ENCODE data around the gene COL12A1.

DNA sequence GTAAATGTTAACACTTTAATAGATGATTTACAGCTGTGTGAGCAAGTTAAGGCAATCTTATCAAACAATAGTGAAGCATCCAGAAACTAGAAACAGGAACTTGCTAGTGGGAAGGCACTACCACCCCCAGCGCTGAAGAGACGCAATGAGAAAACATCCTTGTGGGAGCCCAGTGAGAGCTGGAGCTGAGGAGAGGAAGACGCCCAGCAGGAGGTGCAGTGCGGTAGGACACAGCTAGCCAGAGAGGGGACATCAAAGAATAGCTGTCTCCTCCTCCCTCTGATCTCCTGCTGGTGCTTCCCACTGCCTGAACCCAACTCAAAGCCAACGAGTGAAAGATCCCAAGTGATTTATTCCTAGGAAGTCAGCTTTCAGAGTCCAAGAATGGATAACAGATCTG, 140.3 kb downstream of the COL12A1 start:
- no peak for TF ChIP-seq GATA2 (IDR thresholded peaks at IDR 0.05; ENCODE audit: low read depth, low read length)
- no peak for TF ChIP-seq GATA3 (IDR thresholded peaks at IDR 0.05; ENCODE audit: low read depth, low read length)

Measured in SH-SY5Y (cell line).